NCI-H82 (cell line): Measurements from ENCODE around the gene RAPGEF3.

Source experiments
- DNase-seq: peaks from one replicate; lab custom pipeline; 2025; lab: John Stamatoyannopoulos, UW

Gene RAPGEF3

DNA sequence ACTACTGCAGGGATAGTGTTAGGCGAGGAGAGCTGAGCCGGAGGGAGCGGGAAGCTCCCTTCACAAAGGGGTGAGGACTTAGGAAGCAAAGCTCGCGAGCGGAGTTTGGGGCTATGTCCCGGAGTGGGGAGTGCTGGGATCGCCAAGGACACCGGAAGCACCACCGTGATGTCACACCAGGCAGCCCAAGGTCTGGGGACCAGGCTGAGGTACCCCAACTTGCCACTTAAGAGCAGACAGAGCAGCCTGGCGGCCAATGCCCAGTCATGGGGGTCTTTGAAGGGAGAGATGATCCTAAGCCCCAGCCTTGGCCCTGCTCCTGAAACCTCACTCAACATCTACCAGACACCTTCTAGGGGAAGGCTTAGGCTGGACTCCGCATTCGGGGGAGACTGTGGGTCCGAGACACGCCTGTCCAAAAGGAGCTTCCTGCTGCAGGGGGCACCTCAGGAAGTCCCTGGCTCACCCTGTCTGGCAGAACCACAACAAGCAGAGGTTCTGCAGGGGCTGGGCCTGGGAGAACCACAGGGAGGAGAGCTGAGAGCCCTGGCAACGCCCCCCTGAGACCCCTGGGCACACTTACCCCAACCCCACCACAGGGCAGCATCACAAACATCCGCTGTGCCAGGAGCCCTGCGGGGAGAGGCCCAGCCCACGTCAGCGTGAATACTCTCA, 32.1 kb upstream of the RAPGEF3 start:
- DNase-seq: no peak

DNA sequence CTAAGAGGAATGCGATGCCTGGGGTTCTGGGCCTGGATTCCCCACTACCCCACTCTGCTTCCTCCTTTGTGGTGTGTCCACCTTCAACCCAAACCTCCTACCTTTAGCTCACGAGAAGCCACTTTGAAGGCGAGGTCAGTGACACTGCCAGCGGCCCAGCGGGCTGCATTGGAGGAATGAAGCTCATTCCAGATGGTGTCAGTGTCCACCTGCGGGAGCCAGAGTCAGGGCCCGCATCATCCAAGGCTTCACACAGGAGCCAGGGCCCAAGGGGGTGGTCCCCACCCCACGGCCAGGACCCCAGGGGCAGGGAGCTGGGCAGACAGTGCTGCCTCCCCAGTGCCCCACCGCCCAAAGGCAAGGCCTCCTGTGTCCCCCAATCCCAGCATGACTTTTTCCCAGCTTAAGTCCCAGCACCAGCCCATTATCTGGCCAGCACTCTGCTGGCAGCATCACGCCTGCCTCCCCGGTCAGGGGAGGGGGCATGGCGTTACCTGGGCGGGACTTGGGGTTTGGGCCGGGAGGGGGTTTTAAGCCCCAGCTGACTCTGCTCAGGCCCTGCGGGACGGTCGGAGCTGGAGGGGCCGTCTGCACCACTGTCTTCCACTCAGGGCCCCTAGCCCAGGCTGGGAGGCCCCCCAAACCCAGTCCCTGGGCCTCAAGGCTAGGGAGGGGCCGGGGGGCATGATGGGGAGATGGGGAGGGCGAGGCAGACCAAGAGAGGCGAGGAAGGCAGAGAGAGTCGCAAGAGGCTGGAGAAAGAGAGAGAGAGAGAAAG, 31.2 kb upstream of the RAPGEF3 start:
- no peak for DNase-seq

DNA sequence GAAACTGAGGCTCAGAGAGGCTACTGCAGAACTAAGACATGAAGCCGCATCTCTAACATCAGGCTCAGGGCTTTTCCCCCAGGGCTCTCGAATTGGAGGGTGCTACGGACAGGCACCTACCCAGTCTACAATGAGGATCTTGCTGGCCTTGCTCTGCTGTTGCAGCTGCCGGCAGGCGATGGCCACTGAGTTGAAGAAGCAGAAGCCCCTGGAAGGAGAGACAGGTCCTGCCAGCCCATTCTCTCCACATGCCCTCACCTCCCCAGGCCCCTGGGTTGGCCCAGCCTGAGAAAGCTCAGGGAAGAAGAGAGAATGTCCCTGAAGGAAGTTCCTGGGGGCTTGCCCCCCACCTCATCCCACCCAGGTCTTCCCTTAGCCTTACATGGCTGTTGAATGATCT, 30.5 kb upstream of the RAPGEF3 start:
- DNase-seq: no peak

DNA sequence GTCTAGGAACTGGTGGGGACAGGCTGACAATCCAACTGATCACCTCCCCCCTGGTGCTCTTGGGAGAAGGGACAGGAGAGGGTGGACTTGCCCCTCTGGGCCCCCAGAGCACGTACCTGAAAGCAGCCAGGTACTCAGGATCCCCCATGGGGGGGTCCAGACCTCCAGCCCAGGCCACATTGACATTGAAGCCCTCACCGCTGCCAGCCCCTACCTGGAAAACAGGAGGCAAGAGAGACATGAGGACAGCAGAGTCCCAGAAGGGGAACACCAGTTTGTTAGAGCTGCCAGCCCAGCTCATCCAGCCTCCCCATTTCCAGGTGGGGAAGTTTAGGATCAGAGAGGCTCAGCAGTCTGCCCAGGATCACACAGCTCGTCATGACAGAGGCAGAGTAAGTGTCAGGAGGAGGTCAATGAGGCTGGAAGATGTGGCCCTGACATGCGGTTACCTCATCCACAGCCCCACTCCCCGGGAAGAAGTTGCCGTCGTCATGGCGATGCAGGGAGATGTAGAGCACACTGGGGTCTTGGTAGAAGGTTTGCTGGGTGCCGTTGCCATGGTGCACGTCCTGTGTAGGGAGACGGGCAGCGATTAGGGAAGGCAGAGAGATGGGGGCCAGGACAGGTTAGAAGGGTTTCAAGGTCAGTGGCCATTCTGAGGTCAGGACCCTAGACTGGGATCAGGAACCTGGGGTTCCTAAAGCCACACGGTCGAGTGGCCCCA, 29.1 kb upstream of the RAPGEF3 start:
- DNase-seq: no peak

DNA sequence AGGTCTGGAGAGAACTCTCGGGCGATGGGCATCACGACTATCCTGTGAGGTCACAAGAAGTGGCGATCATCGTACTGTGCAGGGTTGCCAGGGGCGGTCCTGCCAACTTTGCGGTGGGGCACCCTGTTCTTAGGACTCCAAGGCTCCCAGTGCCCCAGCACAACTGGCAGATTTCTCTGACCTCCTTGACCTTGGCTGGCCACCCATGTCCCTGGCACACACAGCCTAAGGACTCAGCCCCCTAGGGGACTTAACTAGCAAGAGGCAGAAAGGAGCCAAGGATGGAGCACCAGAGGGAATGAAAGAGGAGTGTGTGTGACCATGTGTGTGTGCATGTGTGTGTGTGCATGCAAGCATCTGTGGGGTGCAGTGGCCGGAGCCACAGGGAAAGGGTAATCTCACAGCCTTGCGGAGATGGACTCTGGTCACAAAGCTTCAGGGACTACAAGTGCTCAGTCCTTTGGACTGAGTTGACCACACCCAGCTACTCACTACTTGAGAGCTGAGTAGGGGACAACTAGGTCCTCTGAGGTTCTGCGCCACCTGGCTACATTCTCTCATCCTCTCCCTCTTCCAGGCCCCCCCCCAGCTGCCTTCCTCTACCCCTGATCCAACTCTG, 28.1 kb upstream of the RAPGEF3 start:
- DNase-seq: no peak

DNA sequence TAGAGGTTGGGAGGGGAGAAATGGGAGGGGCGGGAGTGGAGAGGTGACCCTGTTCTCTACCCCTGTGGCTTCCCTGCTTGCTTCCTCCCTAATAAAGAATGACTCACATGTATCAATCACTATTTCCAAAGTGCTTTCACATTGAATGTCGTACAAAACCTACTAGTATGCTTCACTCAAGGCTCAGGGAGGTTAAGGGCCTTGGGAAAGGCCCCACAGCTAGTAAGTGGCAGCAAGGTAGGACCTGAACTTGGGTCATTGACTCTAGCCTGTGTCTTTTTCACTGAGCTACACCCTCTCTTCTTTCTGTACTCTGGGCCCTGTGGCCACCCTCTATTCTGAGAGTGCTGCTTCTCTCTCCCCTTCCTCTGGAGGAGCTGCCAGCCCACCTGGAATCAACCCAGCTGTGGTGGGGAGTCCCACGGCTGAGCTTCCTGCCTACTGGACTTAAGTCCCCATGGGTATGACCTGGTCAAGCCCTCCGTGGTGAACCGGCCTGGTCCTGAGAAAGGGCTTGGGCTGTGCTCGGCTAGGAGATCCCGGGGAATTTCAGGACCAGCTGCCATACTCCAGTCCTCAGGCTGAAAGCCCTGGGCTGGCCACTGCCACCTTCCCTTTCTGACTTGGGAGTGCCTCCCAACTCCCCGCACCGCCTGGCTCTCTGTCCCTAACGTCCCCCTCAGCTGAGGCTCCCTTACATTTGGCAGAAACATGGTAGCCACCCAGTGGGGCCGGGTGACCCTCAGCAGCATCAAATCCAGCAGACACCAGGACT, 27.4 kb upstream of the RAPGEF3 start:
- no peak for DNase-seq

DNA sequence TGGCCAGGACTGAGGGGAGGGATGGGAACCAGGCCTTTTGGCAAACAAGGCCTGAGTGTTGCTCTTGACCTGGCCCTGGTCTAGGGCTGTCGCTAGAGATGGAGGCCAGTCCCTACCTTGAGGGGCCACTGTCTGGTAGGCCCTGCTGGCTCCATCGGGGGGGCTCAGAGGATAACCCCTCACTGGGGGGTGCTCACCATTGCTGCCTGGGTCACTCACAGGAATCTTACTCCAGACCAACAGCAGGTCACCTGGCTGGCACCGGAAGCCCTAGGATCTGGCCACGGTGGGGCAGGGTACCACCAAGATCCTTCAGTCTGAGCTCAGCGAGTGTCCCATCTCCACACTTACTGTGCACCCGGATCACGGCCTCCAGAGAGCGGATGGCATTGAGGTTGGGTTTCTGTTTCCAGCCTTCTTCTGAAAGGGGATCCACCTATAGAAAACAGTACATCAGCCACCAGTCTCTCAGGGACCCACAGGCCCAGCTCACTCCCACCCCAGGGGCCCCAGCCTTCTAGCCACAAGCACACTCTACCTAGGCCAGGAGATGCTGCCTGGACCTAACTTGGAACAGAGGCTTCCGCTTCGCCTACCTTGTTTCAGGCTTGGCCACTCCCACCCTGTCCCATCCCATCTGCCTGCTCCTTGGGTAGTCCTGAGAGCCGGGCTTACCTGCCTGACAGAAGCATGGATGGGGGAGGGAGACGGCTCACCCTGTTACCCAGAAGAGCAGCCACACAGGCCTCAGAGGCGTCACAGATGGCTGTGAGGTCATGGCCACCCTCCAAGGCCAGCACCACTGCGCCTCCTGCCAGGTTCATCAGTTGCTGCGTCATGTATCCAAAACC, 26.6 kb upstream of the RAPGEF3 start:
- DNase-seq: no peak

DNA sequence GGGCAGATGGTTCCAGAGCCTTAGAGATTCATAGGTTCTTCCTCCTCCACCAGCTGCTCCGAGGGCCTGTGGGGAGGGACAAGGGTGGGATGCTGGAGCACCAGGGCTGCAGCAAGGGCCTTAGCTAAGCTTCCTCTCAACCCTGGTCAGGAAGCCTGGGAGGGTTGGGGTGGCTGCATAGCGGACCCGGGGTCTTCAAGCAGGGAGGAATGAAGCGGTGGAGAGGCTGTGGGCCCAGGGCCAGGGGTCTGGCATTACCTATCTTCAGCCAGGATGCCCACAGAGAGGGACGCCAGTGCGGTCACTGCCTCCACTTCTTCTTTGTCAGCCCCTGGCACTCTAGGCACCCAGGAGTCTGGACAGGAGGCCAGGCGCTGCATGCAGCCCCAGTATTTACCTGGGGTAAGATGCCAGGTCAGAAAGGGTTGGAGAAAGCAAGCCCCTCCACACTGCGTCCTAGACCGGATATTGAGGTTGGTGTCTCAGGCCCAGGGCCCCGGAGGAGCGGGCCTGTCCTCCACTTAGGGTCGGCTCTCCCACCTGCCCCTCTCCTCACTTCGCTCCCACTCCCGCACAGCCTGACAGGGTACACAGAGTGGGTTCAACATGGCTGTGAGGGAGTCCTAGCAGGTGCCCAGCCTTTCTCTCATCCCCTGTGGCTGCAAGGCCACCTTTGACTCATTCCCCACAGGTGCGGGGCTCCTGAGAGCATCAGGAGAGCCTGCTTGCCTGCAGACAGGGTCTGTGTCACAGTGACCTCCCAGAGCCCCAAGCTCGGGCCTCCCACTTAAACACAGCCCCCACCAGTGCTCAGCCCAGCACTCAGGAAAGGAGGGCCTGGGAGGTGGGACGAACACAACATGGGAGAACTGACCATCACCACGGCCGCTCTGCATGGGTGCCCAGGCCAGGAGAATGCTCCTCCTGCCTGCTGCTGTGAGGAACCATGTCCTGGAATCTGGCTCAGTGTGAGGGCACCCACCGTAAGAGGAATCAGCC, 25.4 kb upstream of the RAPGEF3 start:
- no peak for DNase-seq

DNA sequence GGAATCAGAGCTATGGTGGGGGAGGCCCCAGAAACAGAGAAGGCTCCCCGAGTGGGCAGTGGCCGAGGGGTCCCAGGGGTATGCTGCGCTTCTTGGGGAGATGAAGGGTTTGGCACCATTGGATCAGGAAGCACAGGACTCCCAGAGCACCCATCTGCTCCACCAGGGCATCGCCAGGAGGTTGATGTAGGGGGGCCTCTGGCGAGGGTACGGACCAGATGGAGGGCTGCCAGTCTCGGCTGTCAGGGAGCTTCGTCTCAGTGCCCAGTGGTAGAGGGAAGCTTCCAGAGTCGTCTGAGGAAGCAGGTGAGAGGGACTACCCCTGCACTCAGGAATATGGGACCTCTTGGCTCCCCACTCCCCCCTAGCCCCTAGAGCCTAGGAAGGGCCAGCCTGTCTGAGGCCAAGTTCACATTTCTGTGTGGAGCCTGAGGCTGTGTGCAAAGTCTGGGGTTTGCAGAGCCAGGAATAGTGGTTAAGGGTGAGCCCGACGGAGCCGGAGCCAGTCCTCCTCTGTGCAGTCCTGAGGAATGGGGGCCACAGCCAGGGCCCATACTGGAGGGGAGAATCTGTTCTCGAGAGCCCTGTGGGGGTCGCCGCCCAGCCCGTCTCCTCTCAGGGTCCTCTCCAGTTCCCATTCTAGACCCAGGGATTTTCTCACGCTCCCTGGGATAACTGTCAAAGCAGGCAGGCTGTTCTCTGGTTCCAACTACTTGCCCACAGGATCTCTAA, 24.5 kb upstream of the RAPGEF3 start:
- DNase-seq: no peak

DNA sequence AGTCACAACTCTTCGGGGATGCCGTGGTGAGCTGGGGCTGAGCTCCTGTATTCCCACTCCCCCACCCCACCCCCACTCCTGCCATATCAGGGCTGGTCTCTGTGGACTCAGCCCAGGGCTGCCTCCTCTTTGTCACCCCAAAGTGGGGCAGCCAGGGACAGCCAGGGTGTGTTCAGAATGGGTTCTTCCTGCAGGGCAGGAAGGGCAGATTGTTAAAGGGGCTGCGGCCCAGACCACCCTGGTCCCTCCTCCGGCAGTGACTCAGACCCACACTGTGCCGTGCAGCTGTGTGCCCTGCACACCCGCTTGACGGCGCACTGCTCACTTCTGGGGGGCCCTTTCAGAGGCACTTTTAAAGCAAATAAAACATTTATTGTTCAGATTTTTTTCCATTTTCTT, 23.7 kb upstream of the RAPGEF3 start:
- DNase-seq: no peak

DNA sequence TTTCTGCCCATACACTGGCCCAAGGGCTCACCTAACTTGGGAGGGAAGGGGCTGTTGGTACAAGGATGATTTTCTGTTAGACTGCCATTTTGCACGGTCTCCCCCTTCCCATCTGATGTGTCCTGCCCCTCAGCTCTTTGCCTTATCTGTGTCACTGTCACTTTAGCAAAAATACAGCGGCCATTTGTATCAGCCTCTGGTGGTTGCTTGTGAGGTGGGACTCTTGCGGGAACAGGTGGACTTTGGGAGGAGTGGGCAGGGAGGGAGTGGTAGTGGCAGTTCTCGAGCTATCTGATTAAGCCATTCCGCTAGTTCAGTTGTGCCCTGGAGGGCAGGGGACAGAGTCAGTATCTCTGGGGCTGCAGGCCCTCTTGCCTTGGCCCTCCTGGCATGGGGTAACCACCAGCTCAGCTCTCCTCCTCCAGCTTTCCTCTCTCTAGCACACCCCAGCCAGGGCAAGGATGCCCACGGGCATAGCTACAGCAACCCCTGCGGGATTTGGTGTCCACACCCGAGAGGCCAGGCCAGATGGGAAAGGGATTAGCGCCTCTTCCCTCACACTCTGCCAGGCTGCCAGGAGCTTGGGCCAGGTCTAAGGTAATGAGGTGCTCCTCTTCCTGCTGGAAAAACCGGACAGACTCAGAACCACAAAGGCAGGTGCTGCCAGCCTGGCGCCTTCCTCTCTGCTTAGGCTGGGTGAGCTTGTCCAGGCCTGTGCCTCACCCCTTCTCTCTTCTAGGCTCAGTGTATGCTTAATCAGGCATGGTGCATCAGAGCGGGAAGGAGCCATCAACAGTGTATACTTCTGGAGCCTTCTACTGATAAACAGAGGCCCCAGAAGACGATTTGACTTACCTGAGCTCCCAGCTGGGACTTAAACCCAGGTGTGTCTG, 23.0 kb upstream of the RAPGEF3 start:
- DNase-seq: peak; percentile 73

DNA sequence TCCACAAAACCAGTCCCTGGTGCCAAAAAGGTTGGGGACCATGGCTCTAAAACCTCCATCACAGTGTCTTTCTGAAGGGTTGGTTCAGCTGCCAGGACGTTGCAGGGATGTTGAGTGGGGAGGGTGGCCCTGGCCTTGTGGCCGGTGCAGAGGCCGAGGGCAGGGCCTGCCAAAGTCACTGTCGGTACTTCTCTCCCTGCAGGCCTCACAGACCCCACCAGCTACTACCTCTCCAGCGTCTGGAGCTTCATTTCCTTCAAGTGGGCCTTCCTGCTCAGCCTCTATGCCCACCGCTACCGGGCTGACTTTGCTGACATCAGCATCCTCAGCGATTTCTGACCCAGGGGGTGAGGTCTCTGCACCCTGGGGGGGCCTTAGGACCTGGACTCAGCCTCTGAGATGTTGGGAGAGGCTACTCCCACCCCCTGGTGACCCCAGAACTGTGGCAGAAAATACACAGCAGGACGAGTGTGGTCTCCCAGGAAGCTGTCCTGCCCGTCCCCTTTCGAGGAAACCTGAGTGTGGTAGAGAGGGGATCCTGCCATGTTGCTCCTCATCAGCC, 21.3 kb upstream of the RAPGEF3 start:
- no peak for DNase-seq

DNA sequence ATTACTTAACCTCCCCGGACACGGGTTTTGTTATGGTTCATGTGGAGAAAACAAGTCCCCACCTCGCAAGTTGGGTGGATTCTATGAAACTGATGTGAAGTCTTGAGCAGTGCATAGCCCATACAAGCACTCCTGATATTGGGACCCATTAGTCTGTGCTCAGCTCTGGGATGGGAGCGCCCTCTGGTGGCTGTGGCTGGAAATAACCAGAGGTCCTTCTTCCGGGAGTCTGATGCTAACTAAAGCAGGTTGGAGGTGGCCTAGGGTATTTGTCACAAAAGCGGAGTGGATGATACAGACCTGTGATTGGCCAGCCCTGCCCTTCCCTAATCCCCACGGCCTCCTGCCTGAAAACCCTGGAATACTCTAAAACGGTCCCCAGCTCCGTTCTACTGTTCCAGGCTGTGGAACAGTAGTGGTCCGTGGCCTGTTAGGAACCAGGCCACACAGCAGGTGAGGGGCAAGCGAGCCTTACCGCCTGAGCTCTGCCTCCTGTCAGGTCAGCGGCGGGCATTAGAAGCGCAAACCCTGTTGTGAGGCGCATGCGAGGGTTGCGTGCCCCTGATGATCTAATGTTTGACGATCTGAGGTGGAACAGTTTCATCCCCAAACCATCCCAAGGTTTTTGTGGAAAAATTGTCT, 20.7 kb upstream of the RAPGEF3 start:
- DNase-seq: peak; percentile 90

DNA sequence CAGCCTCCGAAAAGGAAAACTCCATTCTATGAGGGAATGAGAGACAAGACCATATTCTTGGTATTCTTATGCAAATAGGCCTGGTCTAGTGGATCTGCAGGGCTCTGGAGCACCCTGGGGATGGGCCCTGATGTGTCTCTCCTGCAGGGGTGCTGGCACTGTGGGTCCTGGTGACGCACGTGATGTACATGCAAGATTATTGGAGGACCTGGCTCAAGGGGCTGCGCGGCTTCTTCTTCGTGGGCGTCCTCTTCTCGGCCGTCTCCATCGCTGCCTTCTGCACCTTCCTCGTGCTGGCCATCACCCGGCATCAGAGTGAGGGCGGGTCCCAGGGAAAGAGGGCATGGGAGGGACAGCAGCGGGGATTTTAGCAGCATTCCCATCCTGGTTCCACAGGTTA, 20.2 kb upstream of the RAPGEF3 start:
- DNase-seq: peak; percentile 29

DNA sequence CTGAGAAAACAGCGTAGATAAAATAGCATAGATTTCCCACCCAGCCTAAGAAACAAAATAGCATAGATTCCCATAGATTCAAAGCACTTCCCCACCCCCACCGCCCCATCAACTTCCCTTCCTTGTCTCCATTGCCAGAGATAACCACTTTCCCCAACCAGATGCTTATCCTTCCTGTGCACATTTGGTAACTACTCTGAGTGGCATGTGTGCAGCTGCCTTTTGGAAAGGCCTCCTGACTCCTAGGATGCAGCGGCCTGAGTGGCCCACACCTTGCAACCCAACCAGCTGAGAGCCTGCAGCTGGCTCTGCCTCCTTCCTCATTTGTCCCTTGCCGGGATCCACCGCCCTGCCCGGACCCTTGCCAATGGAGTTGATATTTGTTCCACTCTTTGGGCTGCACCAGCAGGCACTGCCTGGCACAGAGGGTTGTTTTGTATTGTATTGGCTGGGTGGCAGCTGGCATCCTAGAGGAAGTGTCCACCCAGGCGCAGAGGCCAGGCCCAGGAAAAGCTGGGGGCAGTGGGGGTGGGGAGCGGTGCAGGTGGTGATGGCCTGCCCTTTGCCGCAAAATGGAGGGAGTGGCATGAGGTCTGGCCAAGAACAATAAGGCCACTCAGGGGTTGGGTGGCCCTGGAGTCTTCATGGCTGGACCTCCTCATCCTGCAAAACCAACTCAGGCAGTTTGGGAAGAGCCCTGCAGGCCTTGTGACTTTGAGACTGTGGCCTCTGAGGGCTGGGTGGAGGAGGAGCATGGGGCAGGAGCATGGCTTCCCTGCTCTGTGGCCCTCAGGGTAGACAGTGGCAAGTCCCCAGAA, 19.3 kb upstream of the RAPGEF3 start:
- no peak for DNase-seq

DNA sequence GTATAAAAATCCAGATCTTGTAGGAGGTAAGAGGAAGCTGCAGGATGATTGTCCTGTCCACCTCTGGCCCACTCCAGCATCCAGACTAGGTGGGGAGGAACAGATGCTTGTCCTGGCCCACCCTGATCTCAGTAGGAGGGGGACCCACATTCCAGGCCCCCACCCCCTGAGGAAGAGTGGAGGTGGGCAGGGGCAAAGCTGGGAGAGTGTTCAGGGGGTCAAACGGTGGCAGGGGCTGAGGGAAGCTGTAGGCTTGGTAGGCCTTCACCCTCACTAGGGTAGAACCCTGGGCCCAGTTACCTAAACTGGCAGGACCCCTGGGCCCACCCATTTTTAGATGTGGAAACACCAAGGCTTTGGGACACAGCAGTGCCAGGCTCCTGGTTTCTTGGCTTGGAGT, 18.5 kb upstream of the RAPGEF3 start:
- DNase-seq: no peak
